ENCODE results near the gene AEBP2. TPM values are rescaled to one million over a fixed set of nuclear protein-coding genes. Genes with fewer than 3 reads are reported as not detected.

AEBP2 gene
- total RNA-seq, 3 donors from 2014 or later (not counting 1 experiment from before 2014, with no cell fraction given): 57.1 to 79.5 (median 61.8) TPM

DNA sequence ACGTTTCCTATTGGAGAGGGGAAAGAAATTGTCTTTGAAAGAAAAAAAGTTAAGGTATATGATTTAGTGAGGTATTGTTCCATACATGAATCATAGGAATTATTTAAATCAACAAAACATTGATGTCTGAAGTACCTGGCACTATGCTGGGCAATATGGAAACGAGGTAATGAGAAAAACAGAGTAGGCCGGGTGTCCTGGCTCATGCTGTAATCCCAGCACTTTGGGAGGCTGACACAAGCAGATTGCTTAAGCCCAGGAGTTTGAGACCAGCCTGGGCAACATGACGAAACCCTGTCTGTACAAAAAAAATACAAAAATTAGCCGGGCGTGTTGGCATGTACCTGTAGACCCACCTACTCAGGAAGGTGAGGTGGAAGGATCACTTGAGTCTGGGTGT is 45.9 kb downstream of the AEBP2 start:
- H3K36me3 ChIP-seq (ENCODE audit: control insufficient read depth, insufficient read depth, low read length): no peaks in the 10 kb centered on the region
- Mint-ChIP-seq H3K36me3 (peaks cover 19% of the 10 kb centered on the region), H3K27me3 (ENCODE audit: low read depth in 2 of 2) (no peaks in the 10 kb centered on the region), H3K27ac (peak overlapping the region; percentile 62 to 75), H3K9me3 (peaks cover 3 to 5% of the 10 kb centered on the region in 2 donors), H3K4me3 (peak overlapping the region; percentile 42), H3K4me1 (peaks cover 56 to 64% of the 10 kb centered on the region in 2 donors)
- TF ChIP-seq, protein P1, sequence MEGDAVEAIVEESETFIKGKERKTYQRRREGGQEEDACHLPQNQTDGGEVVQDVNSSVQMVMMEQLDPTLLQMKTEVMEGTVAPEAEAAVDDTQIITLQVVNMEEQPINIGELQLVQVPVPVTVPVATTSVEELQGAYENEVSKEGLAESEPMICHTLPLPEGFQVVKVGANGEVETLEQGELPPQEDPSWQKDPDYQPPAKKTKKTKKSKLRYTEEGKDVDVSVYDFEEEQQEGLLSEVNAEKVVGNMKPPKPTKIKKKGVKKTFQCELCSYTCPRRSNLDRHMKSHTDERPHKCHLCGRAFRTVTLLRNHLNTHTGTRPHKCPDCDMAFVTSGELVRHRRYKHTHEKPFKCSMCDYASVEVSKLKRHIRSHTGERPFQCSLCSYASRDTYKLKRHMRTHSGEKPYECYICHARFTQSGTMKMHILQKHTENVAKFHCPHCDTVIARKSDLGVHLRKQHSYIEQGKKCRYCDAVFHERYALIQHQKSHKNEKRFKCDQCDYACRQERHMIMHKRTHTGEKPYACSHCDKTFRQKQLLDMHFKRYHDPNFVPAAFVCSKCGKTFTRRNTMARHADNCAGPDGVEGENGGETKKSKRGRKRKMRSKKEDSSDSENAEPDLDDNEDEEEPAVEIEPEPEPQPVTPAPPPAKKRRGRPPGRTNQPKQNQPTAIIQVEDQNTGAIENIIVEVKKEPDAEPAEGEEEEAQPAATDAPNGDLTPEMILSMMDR (IDR thresholded peaks at IDR 0.05): no peak
- H3K4me1 ChIP-seq (ENCODE audit: control insufficient read depth, insufficient read depth, low read length): peaks cover 25% of the 10 kb centered on the region
- intact Hi-C loops (cut with micrococcal nuclease): no loop called here
- peaks cover 4% of the 10 kb centered on the region for H3K9me3 ChIP-seq (ENCODE audit: control insufficient read depth, insufficient read depth, low read length)
- ATAC-seq (no peak), DNase-seq (no peak)
- no peaks in the 10 kb centered on the region for H3K27me3 ChIP-seq (ENCODE audit: control insufficient read depth, insufficient read depth, low read length)
- 84% methylated on average over 4 of the region's 6 CpGs for WGBS (ENCODE audit: insufficient coverage)
- no peak overlapping the region for H3K4me3 ChIP-seq (ENCODE audit: low read length)
- H3K27ac ChIP-seq (ENCODE audit: low read length): no peak overlapping the region

DNA sequence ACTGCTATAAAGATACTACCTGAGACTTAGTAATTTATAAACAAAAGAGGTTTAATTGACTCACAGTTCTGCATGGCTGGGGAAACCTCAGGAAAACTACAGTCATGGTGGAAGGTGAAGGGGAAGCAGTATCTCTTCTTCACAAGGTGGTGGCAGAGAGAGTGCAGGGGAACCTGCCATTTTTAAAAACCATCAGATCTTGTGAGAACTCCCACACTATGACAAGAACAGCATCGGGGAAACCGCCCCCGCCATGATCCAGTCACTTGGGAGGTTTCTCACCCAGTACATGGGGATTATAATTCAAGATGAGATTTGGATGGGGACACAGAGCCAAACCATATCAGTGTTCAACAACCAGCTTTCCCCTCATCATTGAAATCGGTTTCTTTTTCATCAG is 49.9 kb downstream of the AEBP2 start:
- H3K27ac Mint-ChIP-seq: peak overlapping the region in 1 of 2 donors; percentile 38
- H3K36me3 Mint-ChIP-seq: no peaks in the 10 kb centered on the region
- TF ChIP-seq, protein P1 (IDR thresholded peaks at IDR 0.05): no peak
- 87% methylated on average over 3 of the region's 4 CpGs for WGBS (ENCODE audit: insufficient coverage)
- no peaks in the 10 kb centered on the region for H3K27me3 Mint-ChIP-seq (ENCODE audit: low read depth in 2 of 2)
- no peak overlapping the region for H3K4me3 ChIP-seq (ENCODE audit: low read length)
- no peak overlapping the region for H3K27ac ChIP-seq (ENCODE audit: low read length)
- intact Hi-C loops (cut with micrococcal nuclease): no loop called here
- H3K4me1 ChIP-seq (ENCODE audit: control insufficient read depth, insufficient read depth, low read length): peaks cover 8% of the 10 kb centered on the region
- H3K9me3 Mint-ChIP-seq: no peaks in the 10 kb centered on the region
- H3K36me3 ChIP-seq (ENCODE audit: control insufficient read depth, insufficient read depth, low read length): peaks cover 3% of the 10 kb centered on the region
- no peak for ATAC-seq
- H3K4me1 Mint-ChIP-seq: peaks cover 46 to 52% of the 10 kb centered on the region in 2 donors
- no peaks in the 10 kb centered on the region for H3K27me3 ChIP-seq (ENCODE audit: control insufficient read depth, insufficient read depth, low read length)
- no peak overlapping the region for H3K4me3 Mint-ChIP-seq
- DNase-seq: no peak
- no peaks in the 10 kb centered on the region for H3K9me3 ChIP-seq (ENCODE audit: control insufficient read depth, insufficient read depth, low read length)

DNA sequence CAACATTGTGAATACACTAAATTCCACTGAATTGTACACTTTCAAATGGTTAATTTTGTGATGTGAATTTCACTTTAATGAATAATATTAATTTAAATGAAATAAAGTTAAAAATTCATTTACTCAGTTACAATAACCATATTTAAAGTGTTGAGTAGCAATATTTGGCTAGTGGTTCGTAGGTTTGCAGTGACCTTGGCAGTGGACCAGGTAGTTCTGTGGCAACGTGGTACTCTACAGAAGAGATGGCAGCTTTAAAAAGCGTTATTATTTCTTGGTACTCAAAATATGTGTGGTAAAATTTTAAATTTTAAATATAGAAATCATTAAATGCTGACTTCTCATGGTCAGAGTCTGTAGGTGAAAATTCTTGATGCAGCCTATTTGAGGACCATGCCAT is 51.6 kb downstream of the AEBP2 start:
- Mint-ChIP-seq H3K9me3 (no peaks in the 10 kb centered on the region), H3K27me3 (ENCODE audit: low read depth in 2 of 2) (no peaks in the 10 kb centered on the region), H3K4me3 (no peak overlapping the region), H3K36me3 (no peaks in the 10 kb centered on the region), H3K4me1 (peaks cover 34 to 40% of the 10 kb centered on the region in 2 donors), H3K27ac (no peak overlapping the region)
- TF ChIP-seq, protein P1 (IDR thresholded peaks at IDR 0.05): no peak
- ATAC-seq: no peak
- no peak for DNase-seq
- Histone ChIP-seq H3K9me3 (ENCODE audit: control insufficient read depth, insufficient read depth, low read length) (no peaks in the 10 kb centered on the region), H3K4me3 (ENCODE audit: low read length) (no peak overlapping the region), H3K4me1 (ENCODE audit: control insufficient read depth, insufficient read depth, low read length) (no peaks in the 10 kb centered on the region), H3K27me3 (ENCODE audit: control insufficient read depth, insufficient read depth, low read length) (no peaks in the 10 kb centered on the region), H3K36me3 (ENCODE audit: control insufficient read depth, insufficient read depth, low read length) (peaks cover 13% of the 10 kb centered on the region), H3K27ac (ENCODE audit: low read length) (no peak overlapping the region)
- 90% methylated on average over 3 of the region's 3 CpGs for WGBS (ENCODE audit: insufficient coverage)
- intact Hi-C loops (cut with micrococcal nuclease): no loop called here

DNA sequence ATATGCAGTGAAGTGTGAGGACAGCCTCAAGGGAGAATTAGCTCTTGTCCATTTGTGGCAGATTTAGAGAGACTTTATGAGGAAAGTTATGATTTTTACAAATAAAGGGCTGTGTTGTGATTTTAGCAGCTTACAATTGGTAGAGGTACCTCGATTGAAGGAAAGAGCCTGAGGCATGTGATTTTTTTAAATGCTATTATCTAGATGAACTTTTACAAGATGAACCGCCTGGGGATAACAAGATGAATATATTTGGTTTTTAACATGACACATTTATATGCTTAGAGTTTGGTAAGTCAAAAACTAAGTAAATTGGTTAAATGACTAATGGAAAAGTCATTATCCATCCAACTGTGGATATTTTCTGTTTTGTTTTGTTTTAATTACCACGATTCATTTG is 52.6 kb downstream of the AEBP2 start:
- no peaks in the 10 kb centered on the region for H3K27me3 Mint-ChIP-seq (ENCODE audit: low read depth in 2 of 2)
- Histone ChIP-seq H3K36me3 (ENCODE audit: control insufficient read depth, insufficient read depth, low read length) (peaks cover 16% of the 10 kb centered on the region), H3K9me3 (ENCODE audit: control insufficient read depth, insufficient read depth, low read length) (no peaks in the 10 kb centered on the region), H3K27ac (ENCODE audit: low read length) (no peak overlapping the region), H3K4me1 (ENCODE audit: control insufficient read depth, insufficient read depth, low read length) (no peaks in the 10 kb centered on the region), H3K27me3 (ENCODE audit: control insufficient read depth, insufficient read depth, low read length) (no peaks in the 10 kb centered on the region), H3K4me3 (ENCODE audit: low read length) (no peak overlapping the region)
- no peak overlapping the region for H3K4me3 Mint-ChIP-seq
- ATAC-seq: no peak
- TF ChIP-seq, protein P1 (IDR thresholded peaks at IDR 0.05): no peak
- peak overlapping the region; percentile 42 to 71 for H3K27ac Mint-ChIP-seq
- DNase-seq: no peak
- peaks cover 29 to 30% of the 10 kb centered on the region in 2 donors for H3K4me1 Mint-ChIP-seq
- whole genome bisulfite sequencing (ENCODE audit: insufficient coverage): 89% methylated on average over 2 of the region's 3 CpGs
- H3K36me3 Mint-ChIP-seq: no peaks in the 10 kb centered on the region
- intact Hi-C loops (cut with micrococcal nuclease): no loop called here
- H3K9me3 Mint-ChIP-seq: no peaks in the 10 kb centered on the region

Data from natural killer cell (primary cell).